Activated CD8-positive, alpha-beta memory T cell treated with anti-CD3 and anti-CD28 coated beads for 1 hour (primary cell): ENCODE results near the gene PLD1.
"Not testable (repeated sequence)": the region's sequence is repeated elsewhere in the genome, so short reads cannot be mapped to it uniquely, and the experiment has no call there.

ENCODE experiments used
- DNase-seq, 2 donors: peaks; one replicate each; pipeline ENCODE4 v3.0.0-alpha.2; 2020; ENCODE audit warnings: low read depth in 1 of 2; ENCODE audit errors: extremely low read depth in 1 of 2

PLD1 gene, protein sequence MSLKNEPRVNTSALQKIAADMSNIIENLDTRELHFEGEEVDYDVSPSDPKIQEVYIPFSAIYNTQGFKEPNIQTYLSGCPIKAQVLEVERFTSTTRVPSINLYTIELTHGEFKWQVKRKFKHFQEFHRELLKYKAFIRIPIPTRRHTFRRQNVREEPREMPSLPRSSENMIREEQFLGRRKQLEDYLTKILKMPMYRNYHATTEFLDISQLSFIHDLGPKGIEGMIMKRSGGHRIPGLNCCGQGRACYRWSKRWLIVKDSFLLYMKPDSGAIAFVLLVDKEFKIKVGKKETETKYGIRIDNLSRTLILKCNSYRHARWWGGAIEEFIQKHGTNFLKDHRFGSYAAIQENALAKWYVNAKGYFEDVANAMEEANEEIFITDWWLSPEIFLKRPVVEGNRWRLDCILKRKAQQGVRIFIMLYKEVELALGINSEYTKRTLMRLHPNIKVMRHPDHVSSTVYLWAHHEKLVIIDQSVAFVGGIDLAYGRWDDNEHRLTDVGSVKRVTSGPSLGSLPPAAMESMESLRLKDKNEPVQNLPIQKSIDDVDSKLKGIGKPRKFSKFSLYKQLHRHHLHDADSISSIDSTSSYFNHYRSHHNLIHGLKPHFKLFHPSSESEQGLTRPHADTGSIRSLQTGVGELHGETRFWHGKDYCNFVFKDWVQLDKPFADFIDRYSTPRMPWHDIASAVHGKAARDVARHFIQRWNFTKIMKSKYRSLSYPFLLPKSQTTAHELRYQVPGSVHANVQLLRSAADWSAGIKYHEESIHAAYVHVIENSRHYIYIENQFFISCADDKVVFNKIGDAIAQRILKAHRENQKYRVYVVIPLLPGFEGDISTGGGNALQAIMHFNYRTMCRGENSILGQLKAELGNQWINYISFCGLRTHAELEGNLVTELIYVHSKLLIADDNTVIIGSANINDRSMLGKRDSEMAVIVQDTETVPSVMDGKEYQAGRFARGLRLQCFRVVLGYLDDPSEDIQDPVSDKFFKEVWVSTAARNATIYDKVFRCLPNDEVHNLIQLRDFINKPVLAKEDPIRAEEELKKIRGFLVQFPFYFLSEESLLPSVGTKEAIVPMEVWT

DNA sequence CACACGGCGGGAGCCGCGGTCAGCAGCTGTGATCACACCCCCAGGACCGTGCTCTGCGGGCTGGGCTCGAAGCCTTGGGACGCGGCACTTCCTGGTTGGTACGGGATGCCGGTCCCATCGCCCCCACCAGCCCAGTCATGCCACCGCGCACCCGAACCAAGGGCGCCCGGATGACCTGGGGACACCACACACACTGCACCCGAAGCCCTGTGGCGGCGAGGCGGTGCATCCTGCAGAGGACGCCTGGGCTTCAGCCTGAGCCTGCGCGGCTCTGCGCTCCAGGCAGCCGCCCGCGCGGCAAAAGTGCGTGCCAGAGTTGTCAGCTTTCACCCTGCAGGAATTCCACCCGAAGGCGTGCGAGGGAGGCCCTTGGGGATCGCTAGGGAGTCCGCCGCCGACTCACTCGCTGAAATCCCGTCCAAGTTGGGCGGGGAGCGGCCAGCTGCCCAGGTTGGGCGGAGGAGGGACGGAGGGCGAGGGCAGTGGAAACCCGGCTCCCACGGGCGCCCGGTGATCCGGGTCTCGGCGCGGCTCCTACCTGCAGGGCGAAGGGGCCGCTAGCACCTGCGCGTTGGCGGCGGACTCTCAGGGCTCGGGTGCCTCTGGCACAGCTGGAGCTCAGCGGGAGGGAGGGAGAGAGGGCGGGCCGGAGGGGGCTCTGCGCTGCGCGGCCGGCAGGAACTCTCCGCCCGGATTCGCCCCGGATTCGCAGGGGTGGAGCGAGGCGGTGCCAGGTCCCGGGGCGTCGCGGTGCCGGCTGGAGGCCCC, at the start of gene PLD1:
Gene PLD1, minus strand, starts transcription at position 623 of the 768 bp plus-strand sequence. CDS start 72,432 bp downstream, outside the sequence.
- DNase-seq, result peak in 1 of 2 donors; percentile 23

DNA sequence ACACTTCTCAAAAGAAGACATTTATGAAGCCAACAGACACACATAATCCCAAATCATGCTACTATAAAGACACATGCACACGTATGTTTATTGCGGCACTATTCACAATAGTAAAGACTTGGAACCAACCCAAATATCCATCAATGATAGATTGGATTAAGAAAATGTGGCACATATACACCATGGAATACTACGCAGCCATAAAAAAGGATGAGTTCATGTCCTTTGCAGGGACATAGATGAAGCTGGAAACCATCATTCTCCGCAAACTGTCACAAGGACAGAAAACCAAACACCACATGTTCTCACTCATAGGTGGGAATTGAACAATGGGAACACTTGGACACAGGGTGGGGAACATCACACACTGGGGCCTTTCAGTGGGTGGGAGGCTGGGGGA, 48.5 kb upstream of the PLD1 start:
- not testable (repeated sequence) for DNase-seq

DNA sequence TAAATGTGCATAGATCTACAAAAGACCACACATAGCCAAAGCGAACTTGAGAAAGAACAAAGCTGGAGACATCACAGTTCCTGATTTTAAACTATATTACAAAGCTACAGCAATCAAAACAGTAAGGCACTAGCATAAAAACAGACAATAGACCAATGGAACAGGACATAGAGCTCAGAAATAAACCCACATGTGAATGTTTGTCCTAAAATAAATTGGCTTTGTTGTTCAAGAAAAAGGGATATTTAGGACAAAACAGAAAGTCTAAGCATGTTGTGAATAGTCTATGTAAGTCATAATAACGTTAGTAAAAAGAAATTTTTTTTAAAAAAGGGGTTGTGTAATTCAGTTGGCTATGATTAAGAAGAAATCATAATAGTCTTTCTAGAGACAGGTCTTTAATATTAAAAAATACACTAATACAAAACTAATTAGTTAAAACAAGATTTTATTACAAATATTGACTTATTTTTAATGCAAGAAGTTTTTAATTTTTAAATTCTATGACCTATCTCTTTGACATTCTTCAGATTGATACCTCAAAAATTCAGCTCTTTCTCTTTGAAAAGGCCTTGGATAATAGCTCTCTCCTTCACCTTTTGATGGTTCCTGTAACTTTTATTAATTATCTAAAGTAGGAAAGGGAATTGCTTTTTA, 44.5 kb upstream of the PLD1 start:
- DNase-seq, result no peak

DNA sequence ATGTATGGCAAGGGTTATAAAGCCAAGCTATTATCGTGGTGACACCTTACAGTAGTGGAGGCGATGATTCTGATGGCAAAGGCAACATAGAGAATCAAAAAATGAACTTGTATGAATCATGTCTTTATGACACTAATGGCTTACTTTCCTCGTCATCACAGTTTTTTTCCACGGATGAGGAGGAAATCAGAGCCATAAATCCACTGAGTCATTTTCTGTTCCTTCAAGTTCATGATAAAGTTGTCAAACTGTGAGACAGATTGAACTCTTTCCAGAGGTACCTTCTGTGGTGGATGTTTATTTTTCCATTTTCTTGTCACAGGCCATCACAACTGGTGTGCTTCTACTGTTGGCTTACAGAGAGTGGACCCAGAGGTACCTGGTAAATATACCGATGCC, 41.4 kb upstream of the PLD1 start:
- DNase-seq, result no peak

DNA sequence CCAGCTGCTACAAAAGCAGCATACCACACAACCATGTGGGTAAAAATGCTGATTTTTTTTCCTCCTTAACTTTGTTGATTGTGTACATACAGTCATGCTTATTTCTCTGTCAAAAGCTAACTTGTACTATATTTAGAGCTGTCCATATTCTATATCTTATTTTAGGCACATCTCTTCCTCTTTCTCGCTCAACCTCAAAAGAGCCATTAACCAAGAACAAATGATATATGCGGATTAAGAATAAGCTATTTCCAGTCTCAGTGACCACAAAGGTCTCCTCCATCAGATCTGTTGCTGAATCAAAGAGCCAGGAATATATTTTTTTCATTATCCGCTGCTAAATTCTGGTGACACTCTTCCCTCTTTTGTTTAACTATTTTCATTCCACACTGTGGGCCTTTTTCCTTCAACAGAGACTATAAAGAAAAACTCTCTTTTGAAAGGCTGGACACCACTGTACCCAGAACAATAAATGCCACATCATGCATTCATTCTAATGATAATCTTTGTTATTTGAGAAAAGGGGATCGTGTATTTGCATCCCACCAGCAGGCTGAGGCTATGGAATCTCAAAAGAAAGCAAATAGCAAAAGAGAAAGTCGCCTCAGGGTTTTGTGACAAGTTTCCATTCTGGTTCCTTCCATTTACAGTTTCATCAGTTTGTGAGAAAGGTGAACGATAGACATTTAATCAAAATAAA, 40.8 kb upstream of the PLD1 start:
- no peak for DNase-seq

DNA sequence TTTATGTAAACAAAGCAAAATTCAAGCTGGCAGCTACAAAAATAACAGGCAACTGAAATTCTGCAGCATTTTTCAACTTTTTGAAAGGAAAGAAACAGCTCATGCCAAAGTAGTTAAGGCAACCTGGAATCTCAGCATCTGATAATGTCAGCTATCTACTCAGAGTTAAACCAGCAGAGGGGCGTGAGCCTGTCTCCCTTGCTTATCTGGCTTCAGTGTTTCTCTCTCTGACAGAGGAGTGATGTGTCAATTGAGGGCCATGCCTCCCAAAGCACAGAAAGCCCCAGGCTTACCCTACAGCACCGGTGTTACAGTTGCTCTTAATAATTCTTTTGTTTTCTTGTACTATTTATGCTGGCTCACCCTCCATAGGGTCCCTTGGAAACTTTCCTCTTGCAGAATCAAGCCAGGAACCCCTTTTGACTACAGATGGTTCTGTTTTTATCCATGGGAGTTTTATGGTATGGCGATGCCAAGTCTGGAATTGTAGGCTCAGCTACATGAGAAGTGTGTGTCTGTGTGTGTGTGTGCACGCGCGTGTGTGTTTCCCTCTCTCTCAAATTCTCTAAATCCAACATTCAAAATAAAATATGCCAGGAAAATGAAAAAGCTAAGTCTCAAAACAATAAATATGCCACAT, 40.2 kb upstream of the PLD1 start:
- no peak for DNase-seq

DNA sequence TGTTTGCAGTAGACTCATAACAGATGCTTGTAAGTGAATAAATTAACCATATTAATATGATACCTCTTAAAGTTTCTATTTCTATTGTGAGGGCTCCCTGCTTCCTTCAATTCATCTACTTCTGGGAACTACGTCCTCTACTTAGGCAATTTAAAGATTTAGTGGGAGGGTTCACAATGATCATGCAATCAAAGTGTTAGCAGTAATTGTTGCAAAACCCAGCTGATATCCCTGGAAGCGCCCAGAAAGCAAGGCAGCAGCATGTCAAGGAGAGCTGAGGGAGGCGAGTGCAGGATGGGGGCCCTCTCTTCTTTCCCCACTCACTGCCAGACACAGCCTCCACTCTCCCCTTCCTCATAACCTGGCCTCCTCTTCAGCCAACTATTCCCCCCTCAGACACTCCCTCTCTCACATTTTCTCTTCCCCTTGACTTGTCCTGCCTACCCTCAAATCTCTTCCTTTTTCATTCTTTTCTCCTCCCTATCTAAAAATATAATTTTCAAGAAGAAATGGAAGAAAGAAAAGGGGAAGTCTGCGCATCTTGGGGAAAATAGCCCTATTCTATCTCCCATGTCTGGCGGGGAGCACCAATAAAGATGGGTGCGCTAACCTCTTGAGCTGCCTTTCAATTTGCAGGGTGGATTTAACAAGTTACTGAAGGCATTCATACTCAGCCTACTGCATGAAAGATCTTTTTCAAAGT, 39.5 kb upstream of the PLD1 start:
- no peak for DNase-seq

DNA sequence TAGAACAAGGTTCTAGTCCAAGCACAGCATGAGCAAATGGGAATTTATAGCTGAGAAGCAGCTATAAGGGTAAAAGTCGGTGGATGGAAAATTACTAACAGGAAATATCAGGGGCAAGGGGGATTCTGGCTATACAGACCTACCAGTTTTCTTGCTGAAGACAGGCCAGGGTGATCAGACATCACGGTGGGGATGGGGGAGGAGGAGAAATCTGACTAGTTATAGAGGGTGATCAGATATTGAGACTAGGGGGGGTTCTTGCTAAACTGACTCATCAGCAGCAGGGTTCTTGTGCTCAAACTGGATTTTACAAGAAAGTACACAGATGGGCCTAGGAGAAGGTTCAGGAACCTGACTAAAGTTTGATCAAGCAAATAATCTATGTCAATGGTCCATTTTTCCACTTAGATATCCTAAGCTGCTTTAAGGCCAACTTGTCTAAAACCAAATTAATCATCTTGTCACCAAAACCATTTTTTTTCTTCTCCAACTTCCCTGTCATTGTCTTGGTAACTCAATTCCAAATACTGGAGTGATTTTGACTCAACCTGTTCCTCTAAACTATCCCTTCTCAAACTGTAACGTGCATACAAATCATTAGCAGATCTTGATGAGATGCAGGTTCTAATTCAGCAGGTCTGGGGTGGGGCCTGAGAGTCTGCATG, 37.4 kb upstream of the PLD1 start:
- DNase-seq, result no peak

DNA sequence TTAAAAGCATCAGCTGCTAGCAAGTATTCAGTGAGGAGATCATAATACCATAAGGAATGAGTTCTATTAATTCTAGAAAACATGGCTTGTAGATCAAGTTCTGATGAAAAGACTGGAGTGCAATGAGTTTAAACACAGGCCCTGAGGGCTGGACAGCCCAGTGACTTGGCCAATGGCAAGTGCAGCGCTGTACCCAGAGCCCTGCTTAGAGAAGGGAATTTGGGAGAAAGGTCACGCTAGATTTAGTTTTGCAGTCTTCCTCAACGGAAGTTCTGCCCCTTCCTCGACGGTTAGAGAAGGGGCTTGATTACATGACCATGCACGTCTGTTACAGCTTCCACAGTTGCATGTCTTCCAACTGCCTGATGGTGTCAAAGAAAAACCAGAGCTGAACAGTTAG, 36.9 kb upstream of the PLD1 start:
- no peak for DNase-seq

DNA sequence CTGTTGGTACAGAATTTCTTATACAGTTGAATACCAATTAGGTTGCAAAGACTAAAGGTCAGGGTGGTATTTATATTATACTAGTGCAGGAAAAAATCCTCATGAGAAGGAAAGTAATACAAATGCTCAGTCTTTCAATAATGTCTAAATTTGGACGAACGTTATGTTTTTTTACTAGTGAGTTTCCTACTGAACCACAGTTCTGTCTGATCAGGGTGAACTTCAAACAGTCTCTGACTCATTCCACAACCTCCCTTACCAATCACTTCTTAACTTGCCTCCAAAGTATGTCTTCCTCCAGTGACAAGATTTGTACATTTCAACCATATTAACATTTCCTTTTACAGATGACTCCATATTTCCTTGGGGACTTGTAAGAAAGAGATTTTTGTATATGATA, 36.3 kb upstream of the PLD1 start:
- DNase-seq, result no peak

DNA sequence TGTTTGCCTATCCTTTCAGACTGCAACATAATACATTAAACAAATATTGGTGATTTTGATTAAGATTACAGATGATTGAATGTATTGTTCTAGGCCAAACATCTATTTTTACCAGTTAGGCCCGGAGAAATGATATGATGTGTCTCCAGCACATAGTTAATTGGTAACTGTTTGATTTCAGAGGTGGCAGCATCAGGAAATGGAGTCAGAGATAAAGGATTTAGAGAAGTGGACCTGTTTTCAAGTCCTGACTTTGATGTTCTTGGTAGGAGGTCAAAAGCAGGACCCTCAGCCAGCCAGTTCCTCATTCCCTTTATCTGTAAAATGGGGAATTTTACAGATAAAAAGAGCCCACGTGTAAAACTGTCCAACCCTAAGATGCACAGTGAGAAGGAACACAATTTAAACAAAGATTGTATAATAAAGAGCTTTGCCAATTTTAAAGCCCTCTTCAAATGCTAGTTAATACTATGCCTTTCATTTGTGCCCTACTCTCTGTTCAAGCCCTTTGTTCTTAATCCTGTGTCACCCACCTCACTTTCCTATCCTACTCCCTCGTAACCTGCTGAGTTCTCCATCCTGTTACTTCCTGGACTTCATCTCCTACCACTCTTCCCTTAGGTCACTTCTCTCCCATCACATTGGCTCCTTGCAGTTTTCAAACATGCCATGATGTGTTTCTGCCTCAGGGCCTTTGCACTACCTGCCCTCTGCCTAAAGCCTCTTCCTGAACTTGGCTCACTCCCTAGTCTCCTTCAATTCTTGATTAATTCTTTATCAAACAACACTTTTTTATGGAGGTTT, 35.4 kb upstream of the PLD1 start:
- no peak for DNase-seq

DNA sequence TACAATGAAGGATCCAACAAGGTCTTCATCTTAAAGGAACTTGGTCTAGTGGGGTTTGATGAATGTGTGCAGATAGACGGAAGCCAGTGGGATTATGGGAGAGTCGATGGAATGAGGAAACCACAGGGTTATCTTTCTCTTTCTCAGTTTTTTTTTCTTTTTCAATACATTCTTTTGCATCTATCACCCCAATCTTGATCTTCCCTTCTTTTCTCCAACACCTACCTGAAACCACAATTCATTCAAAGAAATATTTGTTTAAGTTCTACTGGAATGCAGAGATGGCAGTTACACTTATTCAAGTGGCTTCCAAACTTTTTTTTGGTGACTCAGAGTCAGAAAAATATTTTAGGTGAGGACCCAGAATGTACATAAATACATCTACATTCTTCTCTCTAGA, 34.6 kb upstream of the PLD1 start:
- DNase-seq, result no peak

DNA sequence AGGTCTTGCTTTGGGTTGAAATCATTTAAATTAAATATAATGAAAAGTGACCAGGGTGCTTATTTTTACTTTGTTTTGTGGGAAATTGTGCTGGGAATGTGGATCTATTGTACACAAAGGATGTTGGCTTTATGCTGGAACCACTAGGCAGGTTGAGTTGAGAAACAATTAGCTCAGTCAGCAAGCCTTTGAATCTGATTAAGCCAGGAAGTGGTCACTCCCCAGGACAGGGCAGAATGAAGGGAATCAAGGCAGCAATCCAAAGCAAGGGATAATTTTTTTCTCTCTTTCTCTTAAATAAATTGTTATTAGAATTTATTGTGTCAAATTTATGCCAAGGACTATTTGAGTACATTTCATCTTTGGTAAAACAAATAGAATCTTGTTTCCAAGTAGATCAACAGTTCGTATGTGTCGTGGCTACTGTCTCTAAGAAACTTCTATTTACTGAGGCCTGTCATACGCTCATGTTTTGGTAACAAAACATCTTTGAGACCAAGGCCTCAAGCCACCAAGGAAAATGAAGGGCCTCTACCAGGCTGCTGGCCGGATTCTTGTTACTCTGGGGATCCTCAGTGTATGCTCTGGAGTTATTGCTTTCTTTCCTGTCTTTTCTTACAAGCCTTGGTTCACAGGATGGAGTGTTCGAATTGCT, 32.7 kb upstream of the PLD1 start, which contains the start of gene TMEM212:
Gene TMEM212, plus strand, starts transcription at position 486 of the 655 bp plus-strand sequence. Its CDS starts 35 bp downstream, at position 521.
- no peak for DNase-seq

DNA sequence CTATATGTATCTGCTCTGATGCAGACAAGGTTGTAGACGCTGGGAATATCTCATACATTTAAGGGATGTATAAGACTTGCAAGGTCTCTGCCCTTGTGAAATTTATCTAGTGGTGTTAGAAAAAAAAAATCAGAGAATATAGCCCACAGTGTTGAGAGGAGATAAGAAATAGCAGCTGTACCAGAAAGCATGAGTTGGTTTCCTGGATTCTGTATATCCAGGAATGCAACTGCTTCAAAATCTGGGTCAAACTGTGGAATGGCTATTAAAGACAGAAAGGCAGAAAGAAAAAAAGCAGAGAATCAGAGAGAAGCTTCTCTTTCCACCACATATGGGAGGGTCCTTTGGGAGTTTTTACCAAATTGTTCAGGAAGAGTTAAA, 31.3 kb upstream of the PLD1 start:
- no peak for DNase-seq

DNA sequence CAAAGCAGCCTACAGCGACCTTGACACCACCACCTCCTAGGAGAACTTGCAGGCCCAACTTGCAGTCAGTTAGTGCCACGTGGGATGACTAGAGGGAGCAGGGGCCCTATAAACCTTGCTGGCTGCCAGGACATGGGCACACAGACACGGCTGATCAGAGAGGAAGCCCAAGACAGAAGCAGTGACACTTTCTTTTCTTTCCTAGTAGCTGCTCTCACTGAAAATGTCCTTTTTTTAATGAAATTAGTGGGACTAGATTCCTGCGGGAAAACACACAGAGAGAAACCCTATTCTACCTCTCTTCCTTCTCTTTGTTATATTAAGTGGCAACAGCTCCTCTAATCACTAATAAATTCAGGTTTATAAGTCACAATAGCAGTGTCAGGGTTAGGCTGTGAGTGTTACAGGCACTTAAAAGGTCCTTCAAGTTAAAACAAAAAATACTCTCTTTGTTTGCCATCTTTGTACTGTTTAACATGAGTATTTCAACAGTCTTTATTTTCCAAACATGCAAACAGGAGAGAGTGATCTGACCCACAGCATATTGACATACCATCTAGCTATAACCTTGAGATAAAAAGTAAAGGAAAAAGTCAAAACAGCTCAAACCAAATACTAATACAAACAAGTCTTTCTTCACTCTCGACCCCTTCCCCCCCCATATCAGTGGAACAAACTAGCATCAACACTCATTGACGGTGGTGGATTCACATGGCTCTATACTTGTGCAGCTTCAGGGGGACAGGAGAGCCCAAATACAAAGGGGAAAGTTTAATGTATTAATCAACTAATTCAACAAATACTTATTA, 30.7 kb upstream of the PLD1 start:
- DNase-seq, result no peak

DNA sequence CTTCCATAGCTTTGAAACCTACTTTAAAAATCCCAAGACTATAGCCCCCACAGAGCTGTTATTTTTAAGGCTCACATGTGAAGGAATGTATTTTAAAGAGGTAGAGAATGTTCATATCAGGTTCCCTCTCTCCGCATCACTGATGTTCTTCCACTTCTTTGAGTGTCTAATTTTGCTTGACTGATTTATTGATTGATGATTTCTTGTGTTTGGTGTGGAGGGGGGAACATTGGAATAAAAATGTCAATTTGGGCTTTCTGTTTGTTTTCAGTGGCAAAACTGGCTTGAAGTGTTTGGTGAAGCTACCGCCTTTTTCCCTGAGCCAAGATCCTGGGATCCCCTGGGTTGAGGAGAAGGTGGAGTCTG, 30.1 kb upstream of the PLD1 start:
- DNase-seq, result no peak
